ENCODE measurements around the gene KIAA1217. TPM values are rescaled to one million over a fixed set of nuclear protein-coding genes. Genes with fewer than 3 reads are reported as not detected.

KIAA1217 gene
- total and polyA plus RNA-seq, 12 donors: 6.9 to 49.5 (median 38.4) TPM

- peaks cover 0 to 11% (median 5%) of the 10 kb centered on the region in 9 donors for H3K4me1 ChIP-seq
- ATAC-seq: no peak
- no peak overlapping the region for H3K4me3 ChIP-seq
- H3K36me3 ChIP-seq: peaks cover 0 to 36% (median 3%) of the 10 kb centered on the region in 9 donors
- no peaks in the 10 kb centered on the region for H3K27me3 ChIP-seq
- no peaks in the 10 kb centered on the region for H3K9me3 ChIP-seq
- intact Hi-C loops (cut with DNase I): no loop called here
- no peak for TF ChIP-seq CTCF (IDR thresholded peaks at IDR 0.05)
- no peak overlapping the region for H3K27ac ChIP-seq
- WGBS, 2 donors: 90 to 95% methylated on average over 2 of the region's 2 CpGs
- no peak for DNase-seq
These were observed 19.7 kb downstream of the KIAA1217 start for GRCh38 chr10:24228642-24229041.

- Histone ChIP-seq H3K27ac (no peak overlapping the region), H3K27me3 (no peaks in the 10 kb centered on the region), H3K9me3 (no peaks in the 10 kb centered on the region), H3K36me3 (peaks cover 0 to 27% (median 0%) of the 10 kb centered on the region in 9 donors), H3K4me3 (no peak overlapping the region), H3K4me1 (peaks cover 0 to 11% (median 0%) of the 10 kb centered on the region in 9 donors)
- TF ChIP-seq CTCF (IDR thresholded peaks at IDR 0.05): no peak
- DNase-seq: no peak
- no peak for ATAC-seq
- 97 to 98% methylated on average over 3 of the region's 3 CpGs for WGBS, 2 donors
- intact Hi-C loops (cut with DNase I): no loop called here
These were observed 21.0 kb downstream of the KIAA1217 start for GRCh38 chr10:24229909-24230308.

- WGBS, 2 donors: 97 to 98% methylated on average over 8 of the region's 8 CpGs
- DNase-seq: no peak
- no peak for TF ChIP-seq CTCF (IDR thresholded peaks at IDR 0.05)
These were observed 22.3 kb downstream of the KIAA1217 start for GRCh38 chr10:24231200-24231599.

GRCh38 chr10:24234784-24235183 lies 25.8 kb downstream of the KIAA1217 start:
- H3K27me3 ChIP-seq: no peaks in the 10 kb centered on the region
- peaks cover 0 to 41% (median 11%) of the 10 kb centered on the region in 9 donors for H3K4me1 ChIP-seq
- H3K4me3 ChIP-seq: no peak overlapping the region
- no peak for TF ChIP-seq CTCF (IDR thresholded peaks at IDR 0.05)
- WGBS, 2 donors: 86 to 90% methylated on average over 1 of the region's 1 CpG
- DNase-seq (no peak), ATAC-seq (no peak)
- H3K9me3 ChIP-seq: no peaks in the 10 kb centered on the region
- intact Hi-C loops (cut with DNase I): no loop called here
- no peak overlapping the region for H3K27ac ChIP-seq
- H3K36me3 ChIP-seq: peaks cover 0 to 17% (median 0%) of the 10 kb centered on the region in 9 donors

More at GRCh38 chr10:24231200-24231599, 22.3 kb downstream of the KIAA1217 start:
- Histone ChIP-seq H3K27me3 (no peaks in the 10 kb centered on the region), H3K27ac (no peak overlapping the region), H3K4me3 (no peak overlapping the region), H3K9me3 (no peaks in the 10 kb centered on the region), H3K4me1 (peaks cover 0 to 18% (median 0%) of the 10 kb centered on the region in 9 donors), H3K36me3 (peaks cover 0 to 17% (median 0%) of the 10 kb centered on the region in 9 donors)
- no peak for ATAC-seq
- intact Hi-C loops (cut with DNase I): no loop called here

Data from heart right ventricle (tissue), 16 donors.